ENCODE measurements around the gene MINDY4. TPM values are rescaled to one million over a fixed set of nuclear protein-coding genes. Genes with fewer than 3 reads are reported as not detected.

Gene MINDY4
- total RNA-seq, 1 experiment from 2014 or later = 9.2 TPM

GRCh38 chr7:30795161-30795948, 24.1 kb downstream of the MINDY4 start:
- H3K36me3 Mint-ChIP-seq (ENCODE audit: insufficient read depth, unreplicated experiment) = peaks cover 29% of the 10 kb centered on the region
- peaks cover 43% of the 10 kb centered on the region for H3K4me1 Mint-ChIP-seq (ENCODE audit: insufficient read depth, unreplicated experiment)
- DNase-seq (ENCODE audit: unreplicated experiment) = no peak
- intact Hi-C loops (cut with micrococcal nuclease) = no loop called here
- peak overlapping the region; percentile 12 for H3K27ac Mint-ChIP-seq (ENCODE audit: low read depth, unreplicated experiment)
- no peaks in the 10 kb centered on the region for H3K9me3 Mint-ChIP-seq (ENCODE audit: unreplicated experiment)
- ChIA-PET CTCF (interaction anchor here (0.5 to 2.6 kb wide), 6 partner anchors 143 to 509 kb away, joined by 3 to 7 read pairs (median 4); no protein-coding TSS in a partner anchor), POLR2A (no interaction called here)
- no peaks in the 10 kb centered on the region for H3K27me3 Mint-ChIP-seq (ENCODE audit: insufficient read depth, unreplicated experiment)
- no TSS peak for BruUV-seq (replicated peaks)
- H3K4me3 Mint-ChIP-seq (ENCODE audit: unreplicated experiment) = no peak overlapping the region
- TF ChIP-seq CTCF (IDR thresholded peaks at IDR 0.05; ENCODE audit: unreplicated experiment) = no peak

DNA sequence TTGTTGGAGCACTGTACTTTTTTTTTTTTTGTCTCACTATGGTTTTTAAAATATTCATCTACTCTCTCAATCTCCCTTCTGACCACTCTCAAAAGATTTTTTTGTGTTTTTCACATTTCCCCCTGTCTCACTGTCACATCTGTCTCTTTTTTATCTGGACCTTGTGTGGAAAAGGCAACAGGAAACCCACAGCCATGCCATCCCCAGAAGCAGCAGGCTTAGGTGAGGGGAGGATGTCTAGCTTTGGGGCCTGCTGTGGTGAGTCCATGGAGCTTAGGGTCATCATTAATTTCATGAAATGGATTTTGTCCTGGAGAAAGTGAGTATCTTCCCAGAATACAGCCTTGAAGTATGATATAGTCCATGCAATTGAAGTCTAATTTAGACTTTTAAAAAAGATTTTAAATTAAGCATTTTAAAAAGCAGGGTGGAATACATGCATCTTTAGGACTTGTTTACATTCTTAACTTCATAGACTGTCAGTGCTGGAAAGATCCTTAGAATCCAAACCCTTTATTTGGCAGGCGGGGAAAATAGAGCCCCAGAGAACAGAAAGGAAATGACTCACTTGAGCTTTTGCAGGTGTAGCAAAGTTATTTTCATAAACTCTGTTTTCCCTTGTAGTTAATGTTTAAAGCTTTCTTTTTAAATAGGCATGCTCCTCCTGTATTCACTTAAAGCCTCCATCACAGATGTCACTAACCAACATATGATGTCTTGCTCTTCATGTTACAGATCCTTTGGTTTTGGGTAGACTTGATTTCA, 25.1 kb downstream of the MINDY4 start:
- POLR2A ChIA-PET = interaction anchor here (0.7 to 1.6 kb wide), 3 partner anchors 8 to 1312 kb away, joined by 3 to 4 read pairs (median 3); no protein-coding TSS in a partner anchor
- BruUV-seq (replicated peaks) = no TSS peak
- peaks cover 29% of the 10 kb centered on the region for H3K36me3 Mint-ChIP-seq (ENCODE audit: insufficient read depth, unreplicated experiment)
- intact Hi-C loops (cut with micrococcal nuclease) = no loop called here
- H3K27ac Mint-ChIP-seq (ENCODE audit: low read depth, unreplicated experiment) = no peak overlapping the region
- H3K9me3 Mint-ChIP-seq (ENCODE audit: unreplicated experiment) = no peaks in the 10 kb centered on the region
- peaks cover 43% of the 10 kb centered on the region for H3K4me1 Mint-ChIP-seq (ENCODE audit: insufficient read depth, unreplicated experiment)
- H3K4me3 Mint-ChIP-seq (ENCODE audit: unreplicated experiment) = no peak overlapping the region
- no peak for TF ChIP-seq CTCF (IDR thresholded peaks at IDR 0.05; ENCODE audit: unreplicated experiment)
- CTCF ChIA-PET = interaction anchor here (0.5 to 2.6 kb wide), 12 partner anchors 12 to 508 kb away, joined by 3 to 7 read pairs (median 4); no protein-coding TSS in a partner anchor
- no peaks in the 10 kb centered on the region for H3K27me3 Mint-ChIP-seq (ENCODE audit: insufficient read depth, unreplicated experiment)
- peak; percentile 49 for DNase-seq (ENCODE audit: unreplicated experiment)

- H3K4me3 Mint-ChIP-seq (ENCODE audit: unreplicated experiment) = no peak overlapping the region
- peaks cover 23% of the 10 kb centered on the region for H3K36me3 Mint-ChIP-seq (ENCODE audit: insufficient read depth, unreplicated experiment)
- H3K27me3 Mint-ChIP-seq (ENCODE audit: insufficient read depth, unreplicated experiment) = no peaks in the 10 kb centered on the region
- no peak for DNase-seq (ENCODE audit: unreplicated experiment)
- H3K9me3 Mint-ChIP-seq (ENCODE audit: unreplicated experiment) = no peaks in the 10 kb centered on the region
- POLR2A ChIA-PET = interaction anchor here (1.2 to 1.6 kb wide), 2 partner anchors 9 to 25 kb away, joined by 3 to 4 read pairs; no protein-coding TSS in a partner anchor
- CTCF ChIA-PET = interaction anchor here (0.6 to 2.9 kb wide), 7 partner anchors 137 to 325 kb away, joined by 3 to 33 read pairs (median 5); no protein-coding TSS in a partner anchor
- BruUV-seq (replicated peaks) = no TSS peak
- TF ChIP-seq CTCF (IDR thresholded peaks at IDR 0.05; ENCODE audit: unreplicated experiment) = no peak
- H3K4me1 Mint-ChIP-seq (ENCODE audit: insufficient read depth, unreplicated experiment) = peaks cover 43% of the 10 kb centered on the region
- no peak overlapping the region for H3K27ac Mint-ChIP-seq (ENCODE audit: low read depth, unreplicated experiment)
- intact Hi-C loops (cut with micrococcal nuclease) = no loop called here
These were observed 26.2 kb downstream of the MINDY4 start for GRCh38 chr7:30797176-30798040.

Measured in MCF 10A (cell line).